NCI-H2171 (cell line): Measurements from ENCODE around the gene VILL.

Source experiments
- DNase-seq: peaks from one replicate; lab custom pipeline; 2025; lab: John Stamatoyannopoulos, UW

VILL gene

DNA sequence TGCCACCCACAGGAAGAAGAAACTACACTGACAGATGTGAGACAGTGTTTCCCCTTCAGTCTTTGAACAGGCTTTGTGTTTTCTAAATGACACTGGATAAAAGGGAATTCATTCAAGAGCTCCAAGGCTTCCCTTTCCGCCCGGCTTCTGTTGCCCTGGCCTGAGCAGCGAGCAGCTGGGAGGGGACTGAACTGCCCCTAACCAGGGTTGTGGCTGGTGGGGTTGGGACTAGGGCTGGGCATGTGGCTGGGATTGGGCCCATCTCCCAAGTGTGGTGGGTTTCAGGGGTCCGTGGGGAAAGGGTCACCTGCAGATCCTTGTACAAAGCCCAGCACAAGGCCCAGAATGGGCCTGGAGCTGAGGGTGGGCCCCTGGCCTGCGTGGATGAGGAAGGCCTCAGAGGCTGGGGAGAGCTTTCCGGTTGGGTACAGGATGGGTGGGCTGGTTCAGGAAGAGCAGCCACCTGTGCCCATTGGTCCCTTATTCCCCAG, 10.4 kb downstream of the VILL start:
- no peak for DNase-seq

DNA sequence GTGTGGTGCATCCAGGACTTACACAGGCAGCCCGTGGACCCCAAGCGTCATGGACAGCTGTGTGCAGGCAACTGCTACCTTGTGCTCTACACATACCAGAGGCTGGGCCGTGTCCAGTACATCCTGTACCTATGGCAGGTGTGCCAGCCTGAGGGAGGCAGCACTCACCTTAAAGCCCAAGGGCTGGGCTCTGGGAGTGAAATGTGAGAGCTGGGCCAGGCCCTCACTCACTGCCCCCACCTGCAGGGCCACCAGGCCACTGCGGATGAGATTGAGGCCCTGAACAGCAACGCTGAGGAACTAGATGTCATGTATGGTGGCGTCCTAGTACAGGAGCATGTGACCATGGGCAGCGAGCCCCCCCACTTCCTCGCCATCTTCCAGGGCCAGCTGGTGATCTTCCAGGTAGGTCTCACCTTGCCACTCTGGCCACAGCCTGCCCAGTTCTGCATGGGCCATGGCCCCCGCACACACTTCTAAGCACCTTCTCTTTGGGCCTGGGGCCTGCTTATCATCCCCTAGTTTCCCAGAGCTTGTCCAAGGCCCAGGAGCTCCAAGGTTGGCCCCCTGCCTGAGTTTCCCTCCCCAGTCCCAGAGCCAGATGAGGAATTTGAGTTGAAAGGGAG, 11.0 kb downstream of the VILL start:
- no peak for DNase-seq

DNA sequence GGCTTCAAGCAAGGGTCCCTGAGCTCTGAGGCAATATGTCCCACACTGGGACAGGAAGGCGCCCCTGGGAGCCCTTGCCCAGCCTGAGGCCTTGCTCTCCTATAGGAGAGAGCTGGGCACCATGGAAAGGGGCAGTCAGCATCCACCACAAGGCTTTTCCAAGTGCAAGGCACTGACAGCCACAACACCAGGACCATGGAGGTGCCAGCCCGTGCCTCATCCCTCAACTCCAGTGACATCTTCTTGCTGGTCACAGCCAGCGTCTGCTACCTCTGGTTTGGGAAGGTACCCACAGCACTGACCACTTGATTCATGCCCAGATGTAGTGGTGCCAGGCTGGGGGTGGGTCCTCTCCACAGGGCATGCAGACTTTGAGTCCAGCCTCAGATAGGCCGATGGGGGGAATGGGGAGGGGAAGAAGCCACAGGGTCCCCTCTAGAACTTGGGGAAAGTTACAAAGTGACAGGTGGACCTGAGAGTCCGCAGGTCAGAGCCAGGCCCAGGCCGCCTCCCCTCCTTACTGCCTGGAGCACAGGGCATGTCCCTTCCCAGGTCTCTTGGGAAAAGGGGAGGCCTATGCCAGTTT, 11.8 kb downstream of the VILL start:
- no peak for DNase-seq

- no peak for DNase-seq
Measured at GRCh38 chr3:38002940-38003339, 12.4 kb downstream of the VILL start.

GRCh38 chr3:38003371-38003816, 12.8 kb downstream of the VILL start:
- no peak for DNase-seq

DNA sequence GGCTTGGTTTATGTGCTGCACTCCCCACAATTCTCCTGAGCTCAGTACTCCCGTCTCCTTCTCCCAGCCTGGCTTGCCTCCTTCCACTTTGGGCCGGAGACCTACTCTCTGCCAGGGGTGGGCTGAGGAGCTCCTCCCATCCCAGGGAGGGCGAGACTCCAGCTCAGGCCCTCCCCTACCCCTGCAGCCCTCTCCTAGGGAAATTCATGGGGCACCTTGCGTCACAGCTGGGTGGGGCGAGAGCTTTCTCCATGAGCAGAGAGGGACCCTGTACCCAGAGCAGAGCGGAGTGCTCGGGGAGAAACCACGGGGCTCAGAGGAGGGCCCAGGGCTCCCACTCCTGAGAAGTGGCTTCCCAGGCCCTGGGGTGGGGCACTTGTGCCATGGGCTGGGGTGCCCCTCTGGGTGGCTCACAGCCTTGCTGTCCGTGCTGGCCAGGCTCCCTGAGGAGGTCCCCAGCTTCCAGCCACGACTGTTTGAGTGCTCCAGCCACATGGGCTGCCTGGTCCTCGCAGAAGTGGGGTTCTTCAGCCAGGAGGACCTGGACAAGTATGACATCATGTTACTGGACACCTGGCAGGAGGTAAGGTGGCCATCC, 13.3 kb downstream of the VILL start:
- no peak for DNase-seq

DNA sequence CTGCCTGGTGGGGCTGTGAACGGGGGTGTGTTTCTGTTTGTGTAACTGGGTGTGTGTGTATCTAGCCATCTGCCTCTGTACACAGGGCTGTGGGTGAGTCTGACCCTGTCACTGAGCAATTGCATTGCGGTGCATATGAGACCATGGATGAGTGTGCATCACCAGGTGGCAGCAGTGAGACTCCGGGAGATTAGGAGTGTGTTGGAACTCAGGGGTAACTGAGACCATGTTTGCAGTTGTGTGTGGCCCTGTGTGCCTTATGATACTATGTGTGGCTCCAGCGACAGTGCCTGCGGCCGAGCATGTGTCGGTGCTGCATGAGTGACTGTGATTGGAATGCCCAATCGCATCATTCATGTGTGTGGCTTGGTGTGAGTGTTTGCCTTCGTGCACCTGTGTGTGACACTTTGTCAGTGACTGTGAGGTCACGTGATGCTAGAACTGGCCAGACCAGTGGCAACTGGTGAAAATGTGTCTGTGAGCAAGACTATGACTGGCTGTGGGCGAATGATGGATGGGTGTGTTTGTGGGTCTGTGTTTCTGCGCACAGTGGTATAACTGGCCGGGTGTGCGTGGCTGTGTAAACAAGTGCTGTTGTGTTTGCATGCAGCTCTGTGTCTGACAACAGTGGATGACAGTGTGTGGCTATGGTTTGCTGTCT, 14.0 kb downstream of the VILL start:
- no peak for DNase-seq

- no peak for DNase-seq
Measured at GRCh38 chr3:38005076-38006020, 14.8 kb downstream of the VILL start.

DNA sequence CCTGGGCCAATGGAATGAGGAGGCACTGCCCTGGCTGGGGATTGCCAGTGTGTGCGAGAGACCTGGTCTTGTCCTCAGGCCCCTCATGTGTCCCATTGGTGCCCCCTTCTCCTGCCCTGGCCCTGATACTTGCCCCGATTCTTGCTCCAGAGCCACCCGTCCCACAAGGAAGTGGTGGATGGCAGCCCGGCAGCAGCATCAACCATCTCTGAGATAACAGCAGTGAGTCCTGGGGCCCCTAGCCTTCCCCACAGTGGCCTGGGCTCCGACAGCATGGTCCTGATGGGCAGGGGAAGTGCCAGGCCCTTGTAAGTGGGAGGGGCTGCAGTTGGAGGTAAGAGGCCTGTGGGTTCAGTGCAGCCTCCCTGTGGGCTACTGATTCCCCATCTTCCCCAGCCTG, 15.4 kb downstream of the VILL start:
- DNase-seq = no peak

GRCh38 chr3:38006445-38006995, 15.9 kb downstream of the VILL start:
- DNase-seq = no peak

- no peak for DNase-seq
Measured at GRCh38 chr3:38007754-38008090, 17.1 kb downstream of the VILL start.

- no peak for DNase-seq
Measured at GRCh38 chr3:38008191-38008701, 17.7 kb downstream of the VILL start.

GRCh38 chr3:38008971-38009580, 18.5 kb downstream of the VILL start:
- no peak for DNase-seq

- DNase-seq = no peak
Measured at GRCh38 chr3:38009807-38010591, 19.4 kb downstream of the VILL start.

DNA sequence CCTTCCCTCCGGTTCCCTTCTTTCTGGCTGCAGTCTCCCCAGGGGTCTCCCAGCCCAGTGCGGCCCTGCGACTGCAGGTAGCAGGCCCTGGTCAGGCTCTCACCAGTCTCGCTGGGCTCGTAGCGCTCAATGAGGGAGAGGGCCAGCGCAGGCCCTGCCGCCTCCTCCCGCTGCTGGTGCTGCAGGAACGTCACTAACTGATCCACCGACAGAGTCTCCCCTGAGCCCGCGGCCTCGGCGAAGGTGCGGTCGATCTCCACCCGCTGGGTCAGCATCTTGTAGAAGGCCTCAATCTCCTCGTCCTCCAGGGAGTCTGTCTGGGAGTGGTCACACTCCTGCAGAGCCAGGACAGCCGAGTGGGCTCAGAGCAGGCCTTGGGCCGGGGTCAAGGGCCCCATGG, 20.5 kb downstream of the VILL start:
- no peak for DNase-seq

- DNase-seq = no peak
Measured at GRCh38 chr3:38015485-38015884, 24.9 kb downstream of the VILL start.

DNA sequence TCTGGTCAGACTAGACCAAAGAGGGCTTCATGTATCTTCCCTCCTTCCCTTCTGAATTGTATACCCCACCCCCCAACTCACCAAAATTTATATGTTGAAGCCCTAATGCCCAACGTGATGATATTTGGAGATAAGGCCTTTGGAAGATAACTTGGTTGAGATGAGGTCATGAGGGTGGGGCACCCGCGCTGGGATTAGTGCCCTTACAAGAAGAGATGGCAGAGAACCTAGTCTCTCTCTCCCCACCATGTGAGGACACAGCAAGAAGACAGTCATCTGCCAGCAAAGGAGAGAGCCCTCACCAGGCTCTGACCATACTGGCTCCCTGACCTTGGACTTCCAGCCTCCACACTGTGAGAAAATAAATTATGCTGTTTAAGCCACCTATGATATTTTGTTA, 25.4 kb downstream of the VILL start:
- no peak for DNase-seq

DNA sequence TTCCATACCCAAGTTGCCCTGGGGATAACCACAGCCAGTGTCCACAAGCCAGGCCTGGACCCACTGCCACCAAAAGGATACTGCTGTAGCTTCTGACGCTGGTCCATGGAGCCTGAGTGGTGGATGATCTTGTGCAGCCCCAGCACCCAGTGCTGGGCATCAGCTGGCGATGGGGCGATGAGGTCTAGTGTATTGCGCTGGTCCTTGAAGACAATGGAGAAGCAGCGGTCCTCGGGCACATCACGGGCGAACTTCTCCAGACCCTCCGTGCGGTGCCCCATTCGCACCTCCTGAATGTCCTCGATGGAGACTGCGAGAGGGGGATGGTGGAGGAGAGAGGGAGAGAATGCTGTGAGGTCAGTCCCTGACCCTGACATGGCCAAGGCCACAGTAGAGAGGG, 25.8 kb downstream of the VILL start:
- DNase-seq = no peak

DNA sequence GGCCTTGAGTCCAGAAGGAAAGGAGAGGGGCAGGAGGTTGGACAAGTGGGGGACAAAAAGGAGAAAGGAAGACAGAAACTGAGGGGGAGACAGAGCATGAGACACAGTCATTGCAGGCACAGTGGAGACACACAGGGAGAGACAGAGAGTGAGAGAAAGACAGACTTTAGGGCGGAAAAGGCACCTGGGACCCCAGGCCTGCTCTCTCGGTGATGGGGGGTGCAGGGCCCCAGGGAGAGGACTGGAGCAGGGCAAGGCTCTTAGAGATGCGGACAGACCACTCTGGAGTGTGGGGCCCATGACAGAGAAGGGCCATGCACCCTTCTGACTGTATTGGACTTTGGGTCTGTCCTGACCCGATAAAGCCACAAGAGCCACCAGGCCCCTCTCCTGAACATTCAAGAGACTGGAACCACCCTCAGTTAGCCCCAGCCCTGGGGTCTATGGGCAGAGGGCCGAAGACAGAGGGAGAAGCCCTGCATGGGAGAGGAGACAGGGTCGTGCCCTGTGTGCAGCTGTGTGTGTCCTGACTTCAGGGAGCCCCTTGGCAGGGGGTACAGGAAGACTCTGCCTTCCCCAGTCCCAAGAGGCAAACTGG, 26.4 kb downstream of the VILL start:
- DNase-seq = no peak
